ENCODE measurements around the gene SMAD2. TPM values are rescaled to one million over a fixed set of nuclear protein-coding genes. Genes with fewer than 3 reads are reported as not detected.
"Not testable (repeated sequence)": the region's sequence is repeated elsewhere in the genome, so short reads cannot be mapped to it uniquely, and the experiment has no call there.

Gene SMAD2
- total RNA-seq, 1 donor from 2014 or later: 144 TPM

- DNase-seq (ENCODE audit: low read depth): no peak
- no peak for FAIRE-seq
- Histone ChIP-seq H3K27me3 (ENCODE audit: insufficient read depth, low read length) (no peaks in the 10 kb centered on the region), H3K27ac (ENCODE audit: low read depth, low read length) (no peak overlapping the region), H4K20me1 (ENCODE audit: insufficient read depth, low read length) (no peaks in the 10 kb centered on the region), H3K4me3 (ENCODE audit: insufficient read depth, low read depth, low read length) (no peak overlapping the region), H3K4me2 (ENCODE audit: low read length) (no peak overlapping the region), H3K9me3 (ENCODE audit: insufficient read depth, low read depth, low read length) (no peaks in the 10 kb centered on the region), H3K4me1 (ENCODE audit: insufficient read depth, low read length) (no peaks in the 10 kb centered on the region), H3K9ac (ENCODE audit: low read length) (no peak overlapping the region), H3K36me3 (ENCODE audit: insufficient read depth, low read length) (no peaks in the 10 kb centered on the region), H3K79me2 (ENCODE audit: insufficient read depth, low read length) (no peaks in the 10 kb centered on the region), H2AFZ (ENCODE audit: low read depth, low read length) (no peak overlapping the region)
- Mint-ChIP-seq H3K4me1 (ENCODE audit: low read depth, unreplicated experiment) (peaks cover 3% of the 10 kb centered on the region), H3K27me3 (ENCODE audit: low read depth, unreplicated experiment) (peaks cover 7% of the 10 kb centered on the region), H3K4me3 (ENCODE audit: unreplicated experiment) (no peak overlapping the region), H3K36me3 (ENCODE audit: low read depth, unreplicated experiment) (no peaks in the 10 kb centered on the region), H3K27ac (ENCODE audit: unreplicated experiment) (no peak overlapping the region), H3K9me3 (ENCODE audit: unreplicated experiment) (no peaks in the 10 kb centered on the region)
- TF ChIP-seq EZH2 (IDR thresholded peaks at IDR 0.05; ENCODE audit: insufficient read depth, low read length): no peak
These were observed 158.5 kb downstream of the SMAD2 start for GRCh38 chr18:47771922-47772321.

- Histone ChIP-seq H3K4me2 (ENCODE audit: low read length) (no peak overlapping the region), H3K36me3 (ENCODE audit: insufficient read depth, low read length) (no peaks in the 10 kb centered on the region), H2AFZ (ENCODE audit: low read depth, low read length) (no peak overlapping the region), H4K20me1 (ENCODE audit: insufficient read depth, low read length) (no peaks in the 10 kb centered on the region), H3K9ac (ENCODE audit: low read length) (no peak overlapping the region), H3K27me3 (ENCODE audit: insufficient read depth, low read length) (no peaks in the 10 kb centered on the region), H3K79me2 (ENCODE audit: insufficient read depth, low read length) (no peaks in the 10 kb centered on the region), H3K4me3 (ENCODE audit: insufficient read depth, low read depth, low read length) (no peak overlapping the region), H3K4me1 (ENCODE audit: insufficient read depth, low read length) (no peaks in the 10 kb centered on the region), H3K9me3 (ENCODE audit: insufficient read depth, low read depth, low read length) (no peaks in the 10 kb centered on the region), H3K27ac (ENCODE audit: low read depth, low read length) (no peak overlapping the region)
- TF ChIP-seq EZH2 (IDR thresholded peaks at IDR 0.05; ENCODE audit: insufficient read depth, low read length): no peak
- TF ChIP-seq CTCF (IDR thresholded peaks at IDR 0.05; ENCODE audit: insufficient read depth, low read depth, low read length): no peak
- H3K27me3 Mint-ChIP-seq (ENCODE audit: low read depth, unreplicated experiment): peaks cover 1% of the 10 kb centered on the region
- H3K4me1 Mint-ChIP-seq (ENCODE audit: low read depth, unreplicated experiment): peaks cover 5% of the 10 kb centered on the region
- no peaks in the 10 kb centered on the region for H3K36me3 Mint-ChIP-seq (ENCODE audit: low read depth, unreplicated experiment)
- DNase-seq (ENCODE audit: low read depth) (no peak), FAIRE-seq (no peak)
- H3K9me3 Mint-ChIP-seq (ENCODE audit: unreplicated experiment): no peaks in the 10 kb centered on the region
- H3K27ac Mint-ChIP-seq (ENCODE audit: unreplicated experiment): no peak overlapping the region
- H3K4me3 Mint-ChIP-seq (ENCODE audit: unreplicated experiment): no peak overlapping the region
These were observed 162.8 kb downstream of the SMAD2 start for GRCh38 chr18:47767699-47768098.

GRCh38 chr18:47767198-47767597 lies 163.3 kb downstream of the SMAD2 start:
- not testable (repeated sequence) for DNase-seq (ENCODE audit: low read depth); H3K27me3 Mint-ChIP-seq (ENCODE audit: low read depth, unreplicated experiment); H3K4me2 ChIP-seq (ENCODE audit: low read length); H3K36me3 Mint-ChIP-seq (ENCODE audit: low read depth, unreplicated experiment); H3K27me3 ChIP-seq (ENCODE audit: insufficient read depth, low read length); H3K4me1 Mint-ChIP-seq (ENCODE audit: low read depth, unreplicated experiment); H3K4me3 Mint-ChIP-seq (ENCODE audit: unreplicated experiment); H2AFZ ChIP-seq (ENCODE audit: low read depth, low read length); H3K27ac Mint-ChIP-seq (ENCODE audit: unreplicated experiment); H3K9ac ChIP-seq (ENCODE audit: low read length); H3K9me3 ChIP-seq (ENCODE audit: insufficient read depth, low read depth, low read length); H3K9me3 Mint-ChIP-seq (ENCODE audit: unreplicated experiment); H3K36me3 ChIP-seq (ENCODE audit: insufficient read depth, low read length); H4K20me1 ChIP-seq (ENCODE audit: insufficient read depth, low read length); H3K4me3 ChIP-seq (ENCODE audit: insufficient read depth, low read depth, low read length); H3K27ac ChIP-seq (ENCODE audit: low read depth, low read length); FAIRE-seq; H3K4me1 ChIP-seq (ENCODE audit: insufficient read depth, low read length); H3K79me2 ChIP-seq (ENCODE audit: insufficient read depth, low read length)

Data from astrocyte (in vitro differentiated cells and primary cell).